HepG2 (cell line): Measurements from ENCODE around the gene GPR162. TPM values are rescaled to one million over a fixed set of nuclear protein-coding genes. Genes with fewer than 3 reads are reported as not detected.

Source experiments
- GPN1 ChIP-seq: sonication (generic); formaldehyde crosslinking; IDR thresholded peaks from 2 replicates; pipeline ENCODE4 v1.5.1; 2020; ENCODE audit warnings: missing genetic modification reagents, borderline replicate concordance
- HHEX ChIP-seq: IDR thresholded peaks from 2 replicates; pipeline ENCODE4 v1.6.1; 2016; ENCODE audit warnings: control low read depth
- HNRNPL ChIP-seq: fragments of 200-400 bp; formaldehyde crosslinking; IDR thresholded peaks from 2 replicates; pipeline ENCODE4 v1.6.1; 2017; ENCODE audit warnings: mild to moderate bottlenecking, low read depth, low read length
- IRX3 ChIP-seq: sonication (generic); formaldehyde crosslinking; IDR thresholded peaks from 2 replicates; pipeline ENCODE4 v1.8.1; 2023; ENCODE audit warnings: mild to moderate bottlenecking, low read depth, missing genetic modification reagents, borderline replicate concordance
- SMYD3 ChIP-seq: sonication (generic); formaldehyde crosslinking; IDR thresholded peaks from 2 replicates; pipeline ENCODE4 v1.8.1; 2023; ENCODE audit warnings: mild to moderate bottlenecking, missing genetic modification reagents
- USF2 ChIP-seq, 2 experiments: sonication (generic) in 1 of 2; formaldehyde crosslinking in 1 of 2; IDR thresholded peaks; 2 replicates each; pipeline versions ENCODE4 v1.5.1 to v1.6.1; 2011 to 2020; ENCODE audit warnings: borderline replicate concordance in 1 of 2, low read depth in 1 of 2, low read length in 1 of 2, mild to moderate bottlenecking in 1 of 2, missing genetic modification reagents in 1 of 2, moderate library complexity in 1 of 2
- XBP1 ChIP-seq: sonication (generic); formaldehyde crosslinking; IDR thresholded peaks from 2 replicates; pipeline ENCODE4 v1.5.0; 2020; ENCODE audit warnings: missing genetic modification reagents
- ZNF772 ChIP-seq: sonication (generic); formaldehyde crosslinking; IDR thresholded peaks from 2 replicates; pipeline ENCODE4 v1.5.0; 2020; ENCODE audit warnings: mild to moderate bottlenecking, missing genetic modification reagents
- ZNF790 ChIP-seq: sonication (generic); formaldehyde crosslinking; IDR thresholded peaks from 2 replicates; pipeline ENCODE4 v1.8.0; 2022; ENCODE audit warnings: missing genetic modification reagents, mild to moderate bottlenecking, borderline replicate concordance
- polyA plus RNA-seq, 8 experiments: library from polyadenylated mRNA; depleted of rRNA in 3 of 8; stranded (reverse) in 7 of 8; unstranded in 1 of 8; fragments of >200 nt; fragmentation: Illumina TruSeq in 4 of 8; extraction: Trizol in 4 of 8; gene quantifications; 2 replicates each; pipeline versions ENCODE4 v1.2.1 to v1.2.3, GENCODE V29; 2011 to 2016; ENCODE audit warnings: low read depth in 4 of 8, missing spikeins in 1 of 8, mixed read lengths in 1 of 8; ENCODE audit not compliant: insufficient read depth in 1 of 8
- total RNA-seq, 5 experiments: library from RNA; depleted of rRNA; stranded (reverse); fragments of >200 nt; fragmentation: Illumina TruSeq; extraction: Trizol; gene quantifications; 2 replicates each; pipeline ENCODE4 v1.2.3, GENCODE V29; 2016; ENCODE audit warnings: low read depth in 1 of 5

GPR162 gene
- total and polyA plus RNA-seq, 2 of the 13 experiments (the other 11 are each of a cell fraction or from before 2014, with no cell fraction given): 0.08 TPM; not detected in 1

- TF ChIP-seq USF2 (IDR thresholded peaks at IDR 0.05; ENCODE audit: low read depth, low read length): 0 out of 2 replicates have a peak, but pooled peaks have one; percentile 3
- TF ChIP-seq USF2 (CRISPR knock-in tag; IDR thresholded peaks at IDR 0.05; ENCODE audit: borderline replicate concordance): peak; percentile 67; the same call in 1 of the 2 replicates
- no peak for TF ChIP-seq SMYD3 (CRISPR knock-in tag)
- TF ChIP-seq XBP1 (CRISPR knock-in tag): no peak
- TF ChIP-seq IRX3 (CRISPR knock-in tag): no peak
- no peak for TF ChIP-seq HNRNPL
- TF ChIP-seq ZNF772: no peak
- no peak for TF ChIP-seq ZNF790 (CRISPR knock-in tag)
- no peak for TF ChIP-seq HHEX
- no peak for TF ChIP-seq GPN1 (CRISPR knock-in tag)
Measured at GRCh38 chr12:6827437-6827911, 5.9 kb downstream of the GPR162 start (continued).
